K562 (cell line): Measurements from ENCODE around the gene CLEC4M.
A peak's percentile ranks its signal among the peaks of the same experiment; 100 is the strongest.

Source experiments
- CCAR2 ChIP-seq: fragments of 200-400 bp; formaldehyde crosslinking; IDR thresholded peaks from 2 replicates; pipeline ENCODE4 v1.6.1; 2017; ENCODE audit warnings: mild to moderate bottlenecking, low read depth, low read length
- IRF2 ChIP-seq: sonication (generic); formaldehyde crosslinking; IDR thresholded peaks from 2 replicates; pipeline ENCODE4 v1.8.1; 2022; ENCODE audit warnings: mild to moderate bottlenecking, missing genetic modification reagents
- ZNF586 ChIP-seq: fragments of 450-650 bp; formaldehyde crosslinking; conservative IDR thresholded peaks from 2 replicates; pipeline ENCODE4 v1.4.0; 2020; ENCODE audit warnings: mild to moderate bottlenecking, moderate library complexity
- TF ChIP-seq, protein P1 (sequence below), 3 experiments: IDR thresholded peaks in 2 of 3; conservative IDR thresholded peaks in 1 of 3; 2 replicates each; pipeline ENCODE4 v1.5.1; 2011 to 2012; ENCODE audit warnings: low read length in 3 of 3, mild to moderate bottlenecking in 3 of 3, control low read depth in 2 of 3, improper control_type of control experiment in 1 of 3, inconsistent platforms in 1 of 3, low read depth in 1 of 3, mixed read lengths in 1 of 3, moderate library complexity in 1 of 3; ENCODE audit not compliant: insufficient read depth in 2 of 3
- TF ChIP-seq, protein P2 (sequence below): sonication (generic); formaldehyde crosslinking; IDR thresholded peaks from 2 replicates; pipeline ENCODE4 v1.8.0; 2022; ENCODE audit warnings: mild to moderate bottlenecking, low read depth, missing genetic modification reagents
- TF ChIP-seq, protein P3 (sequence below): fragments of 250-450 bp; sonication (Bioruptor Pico); IDR thresholded peaks from 2 replicates; pipeline ENCODE4 v1.4.0; 2020; ENCODE audit warnings: mild to moderate bottlenecking

DNA sequence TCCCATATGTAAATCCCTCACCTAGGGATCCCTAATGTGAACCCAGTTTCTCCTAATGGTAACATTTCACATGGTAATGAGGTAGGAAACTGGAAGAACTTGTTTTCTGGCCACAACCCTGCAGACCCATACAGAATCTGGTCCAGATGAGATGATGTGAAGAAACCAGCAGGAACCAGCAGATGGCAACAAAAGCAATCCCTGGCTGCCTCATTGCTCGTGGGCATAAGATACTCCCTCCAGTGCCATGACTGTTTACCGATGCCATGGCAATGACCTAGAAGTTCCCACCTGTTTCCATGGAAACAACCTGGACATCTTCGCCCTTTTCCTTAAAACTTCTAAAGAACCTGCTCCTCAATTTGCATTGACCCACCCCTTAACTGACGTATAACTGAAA is 14.3 kb upstream of the CLEC4M start:
- TF ChIP-seq ZNF586 (CRISPR knock-in tag), result no peak
- TF ChIP-seq, protein P1, sequence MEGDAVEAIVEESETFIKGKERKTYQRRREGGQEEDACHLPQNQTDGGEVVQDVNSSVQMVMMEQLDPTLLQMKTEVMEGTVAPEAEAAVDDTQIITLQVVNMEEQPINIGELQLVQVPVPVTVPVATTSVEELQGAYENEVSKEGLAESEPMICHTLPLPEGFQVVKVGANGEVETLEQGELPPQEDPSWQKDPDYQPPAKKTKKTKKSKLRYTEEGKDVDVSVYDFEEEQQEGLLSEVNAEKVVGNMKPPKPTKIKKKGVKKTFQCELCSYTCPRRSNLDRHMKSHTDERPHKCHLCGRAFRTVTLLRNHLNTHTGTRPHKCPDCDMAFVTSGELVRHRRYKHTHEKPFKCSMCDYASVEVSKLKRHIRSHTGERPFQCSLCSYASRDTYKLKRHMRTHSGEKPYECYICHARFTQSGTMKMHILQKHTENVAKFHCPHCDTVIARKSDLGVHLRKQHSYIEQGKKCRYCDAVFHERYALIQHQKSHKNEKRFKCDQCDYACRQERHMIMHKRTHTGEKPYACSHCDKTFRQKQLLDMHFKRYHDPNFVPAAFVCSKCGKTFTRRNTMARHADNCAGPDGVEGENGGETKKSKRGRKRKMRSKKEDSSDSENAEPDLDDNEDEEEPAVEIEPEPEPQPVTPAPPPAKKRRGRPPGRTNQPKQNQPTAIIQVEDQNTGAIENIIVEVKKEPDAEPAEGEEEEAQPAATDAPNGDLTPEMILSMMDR (IDR thresholded peaks at IDR 0.05 in 2 of 3, conservative IDR thresholded peaks at IDR 0.05 in 1 of 3; ENCODE audit: insufficient read depth in 2 of 3, low read depth in 1 of 3, low read length in 3 of 3), result peak; percentile 35 to 47 (median 39); a peak in 4 of 6 replicates
- no peak for TF ChIP-seq CCAR2
- TF ChIP-seq IRF2 (CRISPR knock-in tag), result no peak
- TF ChIP-seq, protein P2, sequence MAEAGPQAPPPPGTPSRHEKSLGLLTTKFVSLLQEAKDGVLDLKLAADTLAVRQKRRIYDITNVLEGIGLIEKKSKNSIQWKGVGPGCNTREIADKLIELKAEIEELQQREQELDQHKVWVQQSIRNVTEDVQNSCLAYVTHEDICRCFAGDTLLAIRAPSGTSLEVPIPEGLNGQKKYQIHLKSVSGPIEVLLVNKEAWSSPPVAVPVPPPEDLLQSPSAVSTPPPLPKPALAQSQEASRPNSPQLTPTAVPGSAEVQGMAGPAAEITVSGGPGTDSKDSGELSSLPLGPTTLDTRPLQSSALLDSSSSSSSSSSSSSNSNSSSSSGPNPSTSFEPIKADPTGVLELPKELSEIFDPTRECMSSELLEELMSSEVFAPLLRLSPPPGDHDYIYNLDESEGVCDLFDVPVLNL (CRISPR knock-in tag), result no peak
- TF ChIP-seq, protein P3, sequence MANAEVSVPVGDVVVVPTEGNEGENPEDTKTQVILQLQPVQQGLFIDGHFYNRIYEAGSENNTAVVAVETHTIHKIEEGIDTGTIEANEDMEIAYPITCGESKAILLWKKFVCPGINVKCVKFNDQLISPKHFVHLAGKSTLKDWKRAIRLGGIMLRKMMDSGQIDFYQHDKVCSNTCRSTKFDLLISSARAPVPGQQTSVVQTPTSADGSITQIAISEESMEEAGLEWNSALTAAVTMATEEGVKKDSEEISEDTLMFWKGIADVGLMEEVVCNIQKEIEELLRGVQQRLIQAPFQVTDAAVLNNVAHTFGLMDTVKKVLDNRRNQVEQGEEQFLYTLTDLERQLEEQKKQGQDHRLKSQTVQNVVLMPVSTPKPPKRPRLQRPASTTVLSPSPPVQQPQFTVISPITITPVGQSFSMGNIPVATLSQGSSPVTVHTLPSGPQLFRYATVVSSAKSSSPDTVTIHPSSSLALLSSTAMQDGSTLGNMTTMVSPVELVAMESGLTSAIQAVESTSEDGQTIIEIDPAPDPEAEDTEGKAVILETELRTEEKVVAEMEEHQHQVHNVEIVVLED (CRISPR knock-in tag), result no peak
